ENCODE data around the gene TLX2.
"Not testable (repeated sequence)": the region's sequence is repeated elsewhere in the genome, so short reads cannot be mapped to it uniquely, and the experiment has no call there.

TLX2 gene

DNA sequence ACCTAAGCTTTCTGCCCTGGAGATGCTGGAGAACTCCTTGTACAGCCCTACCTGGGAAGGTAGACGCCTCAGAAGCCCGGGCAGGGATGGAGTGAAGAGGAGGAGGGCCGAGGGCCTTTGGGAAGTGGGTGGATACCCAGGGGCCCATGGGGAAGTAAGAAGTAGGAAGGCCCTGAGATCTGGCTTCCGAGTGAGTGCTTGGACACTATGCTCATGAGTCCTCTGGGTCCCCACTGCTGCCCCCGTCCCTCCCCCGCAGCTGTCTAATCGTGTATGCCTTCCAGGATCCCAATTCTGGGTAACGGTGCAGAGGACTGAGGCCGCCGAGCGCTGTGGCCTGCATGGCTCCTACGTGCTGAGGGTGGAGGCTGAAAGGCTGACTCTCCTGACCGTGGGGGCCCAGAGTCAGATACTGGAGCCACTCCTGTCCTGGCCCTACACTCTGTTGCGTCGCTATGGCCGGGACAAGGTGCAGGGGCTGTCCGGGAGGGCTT lies 41.4 kb downstream of the TLX2 start:
- TF ChIP-seq ZNF274 (IDR thresholded peaks at IDR 0.05; ENCODE audit: low read depth, low read length), result no peak
- H3K4me3 ChIP-seq (ENCODE audit: low read length), result peak overlapping the region; percentile 96; the same call in 1 of the 2 replicates

- TF ChIP-seq ZNF274 (IDR thresholded peaks at IDR 0.05; ENCODE audit: low read depth, low read length), result no peak
- H3K4me3 ChIP-seq (ENCODE audit: low read length), result peak overlapping the region; percentile 96; the same call in 1 of the 2 replicates
Observed at GRCh38 chr2:74556159-74556558, 41.9 kb downstream of the TLX2 start.

GRCh38 chr2:74556831-74557370 lies 42.7 kb downstream of the TLX2 start:
- H3K4me3 ChIP-seq (ENCODE audit: low read length), result no peak overlapping the region
- TF ChIP-seq ZNF274 (IDR thresholded peaks at IDR 0.05; ENCODE audit: low read depth, low read length), result no peak

- no peak for TF ChIP-seq ZNF274 (IDR thresholded peaks at IDR 0.05; ENCODE audit: low read depth, low read length)
- H3K4me3 ChIP-seq (ENCODE audit: low read length), result no peak overlapping the region
Observed at GRCh38 chr2:74558284-74559230, 44.3 kb downstream of the TLX2 start.

GRCh38 chr2:74559912-74560311 lies 45.7 kb downstream of the TLX2 start:
- no peak overlapping the region for H3K4me3 ChIP-seq (ENCODE audit: low read length)
- no peak for TF ChIP-seq ZNF274 (IDR thresholded peaks at IDR 0.05; ENCODE audit: low read depth, low read length)

GRCh38 chr2:74560591-74560990 lies 46.3 kb downstream of the TLX2 start:
- no peak overlapping the region for H3K4me3 ChIP-seq (ENCODE audit: low read length)
- TF ChIP-seq ZNF274 (IDR thresholded peaks at IDR 0.05; ENCODE audit: low read depth, low read length), result no peak

GRCh38 chr2:74561022-74561421 lies 46.8 kb downstream of the TLX2 start:
- H3K4me3 ChIP-seq (ENCODE audit: low read length), result not testable (repeated sequence)

- no peak for TF ChIP-seq ZNF274 (IDR thresholded peaks at IDR 0.05; ENCODE audit: low read depth, low read length)
- H3K4me3 ChIP-seq (ENCODE audit: low read length), result no peak overlapping the region
Observed at GRCh38 chr2:74562126-74562775, 48.0 kb downstream of the TLX2 start.

GRCh38 chr2:74564222-74564621 lies 50.0 kb downstream of the TLX2 start:
- TF ChIP-seq ZNF274 (IDR thresholded peaks at IDR 0.05; ENCODE audit: low read depth, low read length), result no peak
- no peak overlapping the region for H3K4me3 ChIP-seq (ENCODE audit: low read length)

DNA sequence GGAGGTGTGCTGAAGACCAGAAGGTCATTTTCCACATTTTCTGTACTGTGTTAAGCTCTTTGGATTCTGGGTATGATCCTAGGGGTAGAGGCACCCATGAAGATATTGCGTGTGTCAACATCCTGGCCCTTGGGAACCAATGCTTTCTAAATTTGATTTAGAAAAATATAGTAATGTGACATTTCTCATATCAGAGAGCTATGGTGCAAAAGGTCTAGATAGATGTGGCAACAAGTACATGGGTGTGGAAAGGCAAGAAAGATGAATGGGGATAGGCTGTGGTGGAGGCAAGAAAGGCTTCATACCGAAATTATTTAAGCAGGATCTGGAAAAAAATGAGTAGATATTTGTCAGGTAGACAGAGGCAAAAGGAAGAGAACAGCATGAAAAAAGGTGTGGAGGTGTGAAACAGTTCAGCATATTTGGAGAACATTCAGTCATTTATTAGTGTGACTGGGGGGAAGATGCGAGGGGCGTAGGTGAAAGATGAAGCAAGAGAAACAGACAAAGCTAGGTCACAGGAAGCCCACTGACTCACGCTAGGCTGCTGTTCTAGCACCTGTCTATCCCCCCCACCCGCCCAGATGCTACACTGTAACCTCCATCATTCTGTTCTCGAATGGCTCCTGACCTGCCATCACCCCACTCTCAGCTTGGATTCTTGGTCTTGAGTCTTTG lies 52.0 kb downstream of the TLX2 start:
- no peak overlapping the region for H3K4me3 ChIP-seq (ENCODE audit: low read length)
- no peak for TF ChIP-seq ZNF274 (IDR thresholded peaks at IDR 0.05; ENCODE audit: low read depth, low read length)

DNA sequence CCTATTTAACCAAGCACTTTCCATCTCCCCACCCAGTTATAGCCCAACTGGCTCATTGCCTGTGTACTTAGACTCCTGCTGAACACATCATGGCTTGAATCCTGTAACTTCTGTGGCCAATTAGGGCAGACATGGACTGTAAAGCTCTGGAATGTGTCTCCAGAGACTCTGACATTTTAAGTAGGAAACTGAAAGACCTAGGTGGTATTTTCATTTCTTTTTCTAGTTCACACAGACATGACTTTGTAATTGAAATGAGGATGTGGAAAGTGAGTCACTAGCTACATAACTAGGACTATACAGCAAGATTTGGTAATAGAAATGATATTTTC lies 52.5 kb downstream of the TLX2 start:
- no peak overlapping the region for H3K4me3 ChIP-seq (ENCODE audit: low read length)
- TF ChIP-seq ZNF274 (IDR thresholded peaks at IDR 0.05; ENCODE audit: low read depth, low read length), result no peak
